GM12865 (cell line): Measurements from ENCODE around the gene IDUA.

Source experiments
- DNase-seq: peaks from one replicate; pipeline ENCODE4 v3.0.0; 2010; ENCODE audit warnings: low read depth
- H3K4me3 ChIP-seq: 2 replicates; pipeline ENCODE4 v1.5.1; 2011; ENCODE audit warnings: mild to moderate bottlenecking, low read depth, low read length, control low read depth
- CTCF ChIP-seq: IDR thresholded peaks from 2 replicates; pipeline ENCODE4 v1.5.1; 2011; ENCODE audit warnings: low read length, control low read depth, low read depth, inconsistent platforms; ENCODE audit not compliant: insufficient read depth; ENCODE audit errors: missing control alignments

The IDUA gene

GRCh38 chr4:1028574-1029220, 41.9 kb downstream of the IDUA start:
- no peak overlapping the region for H3K4me3 ChIP-seq
- DNase-seq = no peak
- TF ChIP-seq CTCF = no peak

GRCh38 chr4:1029529-1029928, 42.7 kb downstream of the IDUA start:
- DNase-seq = no peak
- TF ChIP-seq CTCF = no peak

GRCh38 chr4:1030031-1030430, 43.2 kb downstream of the IDUA start:
- DNase-seq = no peak
- no peak overlapping the region for H3K4me3 ChIP-seq
- no peak for TF ChIP-seq CTCF

More at GRCh38 chr4:1029529-1029928, 42.7 kb downstream of the IDUA start:
- no peak overlapping the region for H3K4me3 ChIP-seq

GRCh38 chr4:1030559-1030958, 43.7 kb downstream of the IDUA start:
- TF ChIP-seq CTCF = no peak
- no peak overlapping the region for H3K4me3 ChIP-seq
- no peak for DNase-seq

GRCh38 chr4:1031346-1031745, 44.5 kb downstream of the IDUA start:
- no peak overlapping the region for H3K4me3 ChIP-seq
- DNase-seq = no peak
- TF ChIP-seq CTCF = no peak

- no peak for TF ChIP-seq CTCF
- no peak for DNase-seq
- H3K4me3 ChIP-seq = no peak overlapping the region
These were observed 45.3 kb downstream of the IDUA start for GRCh38 chr4:1031956-1032795.
